ENCODE data around the gene INCENP.
"Not testable (repeated sequence)": the region's sequence is repeated elsewhere in the genome, so short reads cannot be mapped to it uniquely, and the experiment has no call there.

The INCENP gene

GRCh38 chr11:62123669-62124185 is at the start of gene INCENP:
Gene INCENP (plus strand): TSS chr11:62124011. CDS start chr11:62128162, 4,151 bp downstream.
- Mint-ChIP-seq H3K27ac (peak within 1 kb of the TSS; percentile 93), H3K4me3 (peak within 1 kb of the TSS; percentile 98), H3K27me3 (peaks cover 2% of the 10 kb centered on the region), H3K4me1 (ENCODE audit: low read depth) (peaks cover 29% of the 10 kb centered on the region), H3K9me3 (no peaks in the 10 kb centered on the region), H3K36me3 (ENCODE audit: low read depth) (peaks cover 40% of the 10 kb centered on the region)
- DNase-seq: peak; percentile 92

GRCh38 chr11:62075438-62075837 is 48.4 kb upstream of the INCENP start:
- no peaks in the 10 kb centered on the region for H3K36me3 Mint-ChIP-seq (ENCODE audit: low read depth)
- no peaks in the 10 kb centered on the region for H3K27me3 Mint-ChIP-seq
- no peak for DNase-seq

GRCh38 chr11:62077132-62077531 is 46.7 kb upstream of the INCENP start:
- Mint-ChIP-seq H3K27me3 (no peaks in the 10 kb centered on the region), H3K36me3 (ENCODE audit: low read depth) (no peaks in the 10 kb centered on the region), H3K4me1 (ENCODE audit: low read depth) (peaks cover 7% of the 10 kb centered on the region), H3K27ac (no peak overlapping the region), H3K9me3 (no peaks in the 10 kb centered on the region), H3K4me3 (no peak overlapping the region)
- DNase-seq: no peak

More at GRCh38 chr11:62075438-62075837, 48.4 kb upstream of the INCENP start:
- Mint-ChIP-seq H3K4me1 (ENCODE audit: low read depth) (no peaks in the 10 kb centered on the region), H3K9me3 (no peaks in the 10 kb centered on the region), H3K4me3 (no peak overlapping the region), H3K27ac (no peak overlapping the region)

GRCh38 chr11:62081378-62082291 is 42.2 kb upstream of the INCENP start:
- H3K4me1 Mint-ChIP-seq (ENCODE audit: low read depth): peaks cover 8% of the 10 kb centered on the region
- DNase-seq: peak; percentile 83
- H3K9me3 Mint-ChIP-seq: no peaks in the 10 kb centered on the region
- no peaks in the 10 kb centered on the region for H3K27me3 Mint-ChIP-seq
- H3K36me3 Mint-ChIP-seq (ENCODE audit: low read depth): no peaks in the 10 kb centered on the region
- no peak overlapping the region for H3K27ac Mint-ChIP-seq
- H3K4me3 Mint-ChIP-seq: no peak overlapping the region

- no peak overlapping the region for H3K27ac Mint-ChIP-seq
- DNase-seq: no peak
- no peaks in the 10 kb centered on the region for H3K27me3 Mint-ChIP-seq
- H3K9me3 Mint-ChIP-seq: no peaks in the 10 kb centered on the region
- H3K4me3 Mint-ChIP-seq: no peak overlapping the region
- no peaks in the 10 kb centered on the region for H3K36me3 Mint-ChIP-seq (ENCODE audit: low read depth)
- peaks cover 8% of the 10 kb centered on the region for H3K4me1 Mint-ChIP-seq (ENCODE audit: low read depth)
Observed at GRCh38 chr11:62082292-62082657, 41.5 kb upstream of the INCENP start.

GRCh38 chr11:62084801-62085200 is 39.0 kb upstream of the INCENP start:
- not testable (repeated sequence) for H3K4me3 Mint-ChIP-seq; H3K9me3 Mint-ChIP-seq; H3K4me1 Mint-ChIP-seq (ENCODE audit: low read depth); H3K27me3 Mint-ChIP-seq; H3K27ac Mint-ChIP-seq; H3K36me3 Mint-ChIP-seq (ENCODE audit: low read depth); DNase-seq

GRCh38 chr11:62087694-62088093 is 36.1 kb upstream of the INCENP start:
- H3K27ac Mint-ChIP-seq: no peak overlapping the region
- H3K9me3 Mint-ChIP-seq: peaks cover 5% of the 10 kb centered on the region
- peaks cover 8% of the 10 kb centered on the region for H3K27me3 Mint-ChIP-seq
- peaks cover 4% of the 10 kb centered on the region for H3K36me3 Mint-ChIP-seq (ENCODE audit: low read depth)
- no peak overlapping the region for H3K4me3 Mint-ChIP-seq
- no peaks in the 10 kb centered on the region for H3K4me1 Mint-ChIP-seq (ENCODE audit: low read depth)
- no peak for DNase-seq

GRCh38 chr11:62088331-62088933 is 35.4 kb upstream of the INCENP start:
- Mint-ChIP-seq H3K27ac (no peak overlapping the region), H3K4me1 (ENCODE audit: low read depth) (no peaks in the 10 kb centered on the region), H3K27me3 (peaks cover 12% of the 10 kb centered on the region), H3K4me3 (no peak overlapping the region), H3K9me3 (peaks cover 5% of the 10 kb centered on the region), H3K36me3 (ENCODE audit: low read depth) (peaks cover 4% of the 10 kb centered on the region)
- DNase-seq: no peak

GRCh38 chr11:62103141-62103540 is 20.7 kb upstream of the INCENP start:
- no peaks in the 10 kb centered on the region for H3K36me3 Mint-ChIP-seq (ENCODE audit: low read depth)
- H3K4me3 Mint-ChIP-seq: no peak overlapping the region
- H3K27me3 Mint-ChIP-seq: no peaks in the 10 kb centered on the region
- peaks cover 19% of the 10 kb centered on the region for H3K4me1 Mint-ChIP-seq (ENCODE audit: low read depth)
- H3K27ac Mint-ChIP-seq: no peak overlapping the region
- DNase-seq: no peak
- H3K9me3 Mint-ChIP-seq: no peaks in the 10 kb centered on the region

GRCh38 chr11:62103986-62104385 is 19.8 kb upstream of the INCENP start:
- H3K27ac Mint-ChIP-seq: no peak overlapping the region
- no peaks in the 10 kb centered on the region for H3K9me3 Mint-ChIP-seq
- H3K36me3 Mint-ChIP-seq (ENCODE audit: low read depth): no peaks in the 10 kb centered on the region
- no peak overlapping the region for H3K4me3 Mint-ChIP-seq
- DNase-seq: no peak
- no peaks in the 10 kb centered on the region for H3K27me3 Mint-ChIP-seq
- H3K4me1 Mint-ChIP-seq (ENCODE audit: low read depth): peaks cover 19% of the 10 kb centered on the region

GRCh38 chr11:62104816-62105653 is 18.8 kb upstream of the INCENP start:
- Mint-ChIP-seq H3K27ac (peak overlapping the region; percentile 50), H3K9me3 (no peaks in the 10 kb centered on the region), H3K27me3 (no peaks in the 10 kb centered on the region), H3K4me1 (ENCODE audit: low read depth) (peaks cover 19% of the 10 kb centered on the region), H3K4me3 (peak overlapping the region; percentile 56), H3K36me3 (ENCODE audit: low read depth) (no peaks in the 10 kb centered on the region)
- DNase-seq: no peak

- Mint-ChIP-seq H3K27me3 (no peaks in the 10 kb centered on the region), H3K4me1 (ENCODE audit: low read depth) (peaks cover 19% of the 10 kb centered on the region), H3K9me3 (no peaks in the 10 kb centered on the region), H3K36me3 (ENCODE audit: low read depth) (no peaks in the 10 kb centered on the region), H3K4me3 (peak overlapping the region; percentile 56), H3K27ac (peak overlapping the region; percentile 50)
- no peak for DNase-seq
Observed at GRCh38 chr11:62105667-62106191, 18.1 kb upstream of the INCENP start.

GRCh38 chr11:62108017-62108750 is 15.6 kb upstream of the INCENP start:
- Mint-ChIP-seq H3K27ac (no peak overlapping the region), H3K36me3 (ENCODE audit: low read depth) (no peaks in the 10 kb centered on the region), H3K9me3 (no peaks in the 10 kb centered on the region), H3K4me1 (ENCODE audit: low read depth) (peaks cover 23% of the 10 kb centered on the region), H3K4me3 (no peak overlapping the region), H3K27me3 (peaks cover 4% of the 10 kb centered on the region)
- no peak for DNase-seq
